Measurements from ENCODE around the gene SLC26A3. TPM values are rescaled to one million over a fixed set of nuclear protein-coding genes. Genes with fewer than 3 reads are reported as not detected.

SLC26A3 gene
- total RNA-seq = not detected in 2 replicates

GRCh38 chr7:107803009-107803610 lies at the start of gene SLC26A3:
TSS of gene SLC26A3 (minus strand) at chr7:107803223. CDS start at chr7:107794509, 8,714 bp downstream.

GRCh38 chr7:107743567-107744344 lies 59.3 kb downstream of the SLC26A3 start, which contains the start of gene CBLL1:
TSS of gene CBLL1 (plus strand) at chr7:107744142. CDS start at chr7:107744164, 22 bp downstream.

Other genes starting within 250 kb of the SLC26A3 start
- 30.9 and 31.8 TPM in 2 replicates for gene COG5, start 239.3 kb downstream of the SLC26A3 start, total RNA-seq
- 1.3 and 3.6 TPM in 2 replicates for gene DUS4L, start 239.3 kb downstream of the SLC26A3 start, total RNA-seq
- gene BCAP29, start 223.0 kb downstream of the SLC26A3 start, total RNA-seq = 83.9 and 107 TPM in 2 replicates
- gene SLC26A4, start 142.4 kb downstream of the SLC26A3 start, total RNA-seq = 0.16 and 0.18 TPM in 2 replicates
- gene CBLL1, start 59.1 kb downstream of the SLC26A3 start, total RNA-seq = 7.4 and 7.9 TPM in 2 replicates
- gene DLD, start 88.0 kb upstream of the SLC26A3 start, total RNA-seq = 24.8 and 61.4 TPM in 2 replicates
- gene LAMB1, start 199.9 kb upstream of the SLC26A3 start, total RNA-seq = 453 and 515 TPM in 2 replicates

Measured in cardiac atrium fibroblast (primary cell).